ENCODE measurements around the gene CETN3. TPM values are rescaled to one million over a fixed set of nuclear protein-coding genes. Genes with fewer than 3 reads are reported as not detected.

CETN3 gene
- total RNA-seq, 1 donor from 2014 or later, result 27.8 TPM

DNA sequence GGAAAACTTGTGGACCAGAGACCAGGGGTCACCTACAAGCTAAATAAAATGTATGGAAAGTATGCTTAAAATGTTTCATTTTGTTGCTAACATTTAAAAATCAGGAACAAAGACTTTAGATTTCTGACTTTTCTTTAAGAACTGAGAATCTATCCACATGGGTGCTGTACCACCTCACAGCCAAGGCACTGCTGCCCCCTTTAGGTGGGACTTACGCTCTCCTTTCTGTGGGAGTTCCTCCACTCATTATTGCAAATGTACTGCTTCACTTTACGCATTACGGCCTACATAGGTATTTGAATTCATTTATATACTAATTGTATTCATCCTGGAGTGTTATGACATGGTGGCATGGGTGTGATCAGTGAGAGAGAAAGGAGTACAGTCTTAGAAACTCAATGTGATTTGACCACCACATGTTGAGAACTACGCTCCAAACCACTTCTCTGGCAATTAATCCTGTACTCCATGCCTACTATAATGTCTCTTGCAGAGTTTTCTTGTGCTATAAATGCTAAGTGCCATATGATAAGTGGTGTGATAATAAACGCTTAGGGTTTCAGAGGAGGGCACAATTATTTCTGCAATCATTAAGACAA is 24.7 kb upstream of the CETN3 start:
- TF ChIP-seq, protein P1, sequence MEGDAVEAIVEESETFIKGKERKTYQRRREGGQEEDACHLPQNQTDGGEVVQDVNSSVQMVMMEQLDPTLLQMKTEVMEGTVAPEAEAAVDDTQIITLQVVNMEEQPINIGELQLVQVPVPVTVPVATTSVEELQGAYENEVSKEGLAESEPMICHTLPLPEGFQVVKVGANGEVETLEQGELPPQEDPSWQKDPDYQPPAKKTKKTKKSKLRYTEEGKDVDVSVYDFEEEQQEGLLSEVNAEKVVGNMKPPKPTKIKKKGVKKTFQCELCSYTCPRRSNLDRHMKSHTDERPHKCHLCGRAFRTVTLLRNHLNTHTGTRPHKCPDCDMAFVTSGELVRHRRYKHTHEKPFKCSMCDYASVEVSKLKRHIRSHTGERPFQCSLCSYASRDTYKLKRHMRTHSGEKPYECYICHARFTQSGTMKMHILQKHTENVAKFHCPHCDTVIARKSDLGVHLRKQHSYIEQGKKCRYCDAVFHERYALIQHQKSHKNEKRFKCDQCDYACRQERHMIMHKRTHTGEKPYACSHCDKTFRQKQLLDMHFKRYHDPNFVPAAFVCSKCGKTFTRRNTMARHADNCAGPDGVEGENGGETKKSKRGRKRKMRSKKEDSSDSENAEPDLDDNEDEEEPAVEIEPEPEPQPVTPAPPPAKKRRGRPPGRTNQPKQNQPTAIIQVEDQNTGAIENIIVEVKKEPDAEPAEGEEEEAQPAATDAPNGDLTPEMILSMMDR (IDR thresholded peaks at IDR 0.05; ENCODE audit: borderline replicate concordance), result peak; percentile 67
- H3K4me3 ChIP-seq, result no peak overlapping the region
- DNase-seq, result no peak

DNA sequence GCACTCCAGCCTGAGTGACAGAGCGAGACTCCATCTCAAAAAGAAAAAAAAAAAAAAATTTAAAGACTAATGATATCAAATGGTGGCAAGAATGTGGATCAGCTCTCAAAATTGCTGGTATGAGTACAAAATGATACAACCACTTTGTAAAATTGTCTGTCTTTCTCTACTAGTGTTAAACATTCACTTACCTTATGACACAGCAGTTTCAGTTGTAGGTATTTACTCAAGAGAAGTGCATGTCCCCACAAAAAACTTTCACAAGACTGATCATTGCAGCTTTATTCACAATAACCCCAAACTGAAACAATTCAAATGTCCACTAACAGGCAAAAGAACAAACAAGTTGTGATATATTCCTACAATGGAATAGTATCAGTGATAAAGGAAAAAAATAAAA is 14.7 kb upstream of the CETN3 start:
- H3K27me3 ChIP-seq (ENCODE audit: low read depth), result no peaks in the 10 kb centered on the region
- H3K36me3 ChIP-seq, result no peaks in the 10 kb centered on the region
- H3K4me3 ChIP-seq, result no peak overlapping the region
- TF ChIP-seq, protein P1 (IDR thresholded peaks at IDR 0.05; ENCODE audit: borderline replicate concordance), result no peak
- no peak overlapping the region for H3K27ac ChIP-seq (replicated peaks)
- intact Hi-C loops (cut with micrococcal nuclease), result no loop called here
- H3K4me1 ChIP-seq, result no peaks in the 10 kb centered on the region
- H3K9me3 ChIP-seq (replicated peaks), result no peaks in the 10 kb centered on the region
- DNase-seq, result no peak

More for the DNA sequence above, 24.7 kb upstream of the CETN3 start:
- intact Hi-C loops (cut with micrococcal nuclease), result loop anchor here (10.0 kb wide), 2 partner anchors 101 to 351 kb away; no protein-coding TSS in a partner anchor
- Histone ChIP-seq H3K27me3 (ENCODE audit: low read depth) (no peaks in the 10 kb centered on the region), H3K4me1 (peaks cover 6% of the 10 kb centered on the region), H3K36me3 (no peaks in the 10 kb centered on the region), H3K27ac (replicated peaks) (no peak overlapping the region), H3K9me3 (replicated peaks) (no peaks in the 10 kb centered on the region)

DNA sequence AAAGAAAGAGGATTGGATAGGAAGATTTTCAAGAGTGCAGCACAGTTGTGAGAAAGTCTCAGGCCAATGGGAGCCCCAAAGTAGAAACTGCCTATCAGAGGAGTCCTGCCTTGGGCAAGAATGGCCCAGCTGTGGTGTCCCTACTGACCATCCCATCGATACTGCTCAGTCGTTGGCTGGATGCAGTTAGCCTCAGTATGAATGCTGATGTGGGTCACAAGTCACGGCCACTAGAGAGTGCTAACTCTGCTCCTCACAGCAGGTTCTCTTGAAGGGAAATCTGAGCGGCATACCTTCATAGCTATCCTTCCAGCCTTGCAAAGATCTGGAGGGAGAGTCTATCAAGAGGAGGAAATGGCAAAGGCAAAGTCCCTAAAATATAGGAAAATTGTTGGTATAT is 11.6 kb upstream of the CETN3 start:
- intact Hi-C loops (cut with micrococcal nuclease), result no loop called here

DNA sequence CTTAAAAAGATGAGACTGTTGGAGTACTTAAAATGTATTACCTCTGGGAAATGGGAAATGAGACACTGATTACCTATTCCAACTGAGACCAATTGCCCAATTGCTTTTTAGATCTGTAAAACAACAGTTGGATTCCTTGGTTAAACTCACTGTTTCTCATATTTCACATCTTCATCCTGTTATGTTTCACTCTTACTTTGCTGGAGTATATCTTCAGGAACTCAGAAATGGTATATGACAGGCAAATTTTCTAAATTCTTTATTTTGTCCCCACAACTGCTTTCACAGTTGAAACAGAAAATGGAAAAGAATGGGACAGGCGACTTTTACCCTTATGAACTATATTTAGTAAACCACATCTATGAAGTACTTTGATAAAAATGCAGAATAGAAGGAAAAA is 8.7 kb upstream of the CETN3 start:
- TF ChIP-seq, protein P1 (IDR thresholded peaks at IDR 0.05; ENCODE audit: borderline replicate concordance), result no peak
- Histone ChIP-seq H3K9me3 (replicated peaks) (no peaks in the 10 kb centered on the region), H3K4me1 (no peaks in the 10 kb centered on the region), H3K36me3 (no peaks in the 10 kb centered on the region), H3K27ac (replicated peaks) (no peak overlapping the region), H3K4me3 (no peak overlapping the region), H3K27me3 (ENCODE audit: low read depth) (no peaks in the 10 kb centered on the region)
- DNase-seq, result no peak
- intact Hi-C loops (cut with micrococcal nuclease), result no loop called here

More for the DNA sequence above, 11.6 kb upstream of the CETN3 start:
- Histone ChIP-seq H3K9me3 (replicated peaks) (no peaks in the 10 kb centered on the region), H3K27ac (replicated peaks) (no peak overlapping the region), H3K4me3 (no peak overlapping the region), H3K4me1 (no peaks in the 10 kb centered on the region), H3K36me3 (no peaks in the 10 kb centered on the region), H3K27me3 (ENCODE audit: low read depth) (no peaks in the 10 kb centered on the region)
- TF ChIP-seq, protein P1 (IDR thresholded peaks at IDR 0.05; ENCODE audit: borderline replicate concordance), result peak; percentile 21
- DNase-seq, result no peak

DNA sequence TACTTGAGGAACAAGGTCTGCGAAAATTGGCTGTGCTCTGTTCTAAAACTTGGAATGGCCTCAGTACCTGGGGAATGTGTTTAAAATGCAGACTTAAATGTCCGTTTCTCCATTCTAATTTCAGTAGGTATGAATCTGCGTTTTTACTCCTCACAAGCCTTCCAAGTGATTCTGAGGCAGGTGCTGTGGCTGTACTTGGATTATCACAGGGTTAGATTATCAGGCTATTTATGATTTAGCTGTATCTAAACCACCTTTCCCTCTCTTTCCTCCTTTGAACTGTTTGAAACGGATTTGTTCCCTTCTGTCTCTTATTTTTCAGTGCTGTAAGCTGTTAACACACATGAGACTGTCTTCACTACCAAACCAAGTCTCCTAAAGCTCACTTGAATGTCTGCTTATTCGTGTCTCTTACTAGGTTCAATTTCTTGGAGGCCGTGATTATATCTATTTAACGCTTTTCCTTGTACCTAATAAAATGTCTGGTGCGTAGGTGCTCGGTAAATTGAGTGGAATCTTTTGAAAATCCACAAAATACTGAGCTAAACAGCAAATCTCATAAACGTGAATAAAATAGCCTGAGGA is 714 bp upstream of the CETN3 start:
- Histone ChIP-seq H3K9me3 (replicated peaks) (no peaks in the 10 kb centered on the region), H3K27ac (replicated peaks) (peak overlapping the region; percentile 99), H3K36me3 (peaks cover 15% of the 10 kb centered on the region), H3K27me3 (ENCODE audit: low read depth) (no peaks in the 10 kb centered on the region), H3K4me1 (peaks cover 49% of the 10 kb centered on the region), H3K4me3 (peak overlapping the region; percentile 87)
- DNase-seq, result no peak
- intact Hi-C loops (cut with micrococcal nuclease), result no loop called here
- TF ChIP-seq, protein P1 (IDR thresholded peaks at IDR 0.05; ENCODE audit: borderline replicate concordance), result no peak

Measured in left ventricle myocardium inferior (tissue), 1 donor.